T-cell (primary cell): ENCODE data around the gene TYMP. TPM values are rescaled to one million over a fixed set of nuclear protein-coding genes. Genes with fewer than 3 reads are reported as not detected.

Source experiments
- ATAC-seq, 4 experiments: fragments of 200-7000 bp in 3 of 4; fragments of 150-1000 bp in 1 of 4; cut with Tn5 transposase; replicated peaks in 1 of 4; 1 replicate in 3 of 4; 2 replicates in 1 of 4; pipeline ENCODE4 v1.10.0; 2021; ENCODE audit warnings: moderate library complexity in 3 of 4, mild to moderate bottlenecking in 2 of 4, moderate number of reproducible peaks in 1 of 4
- CTCF ChIA-PET, 2 donors: fragments of 300-600 bp; sonication (Branson Sonifier 250); formaldehyde crosslinking; loops; one replicate each; lab custom pipeline; 2022; ENCODE audit warnings: antibody characterized with exemption in 2 of 2; lab: Charles Lee
- POLR2A ChIA-PET, 2 donors: fragments of 300-600 bp; sonication (Branson Sonifier 250); formaldehyde crosslinking; loops; one replicate each; lab custom pipeline; 2022; ENCODE audit warnings: antibody characterized with exemption in 2 of 2; lab: Charles Lee
- DNase-seq, 35 experiments: peaks; one replicate each; pipeline versions ENCODE4 v3.0.0 to v3.0.0-alpha.2; 2013 to 2023
- H3K27ac ChIP-seq: one replicate; pipeline ENCODE4 v1.5.1; 2013; ENCODE audit warnings: low read length
- H3K27me3 ChIP-seq, 2 experiments: replicated peaks in 1 of 2; 1 replicate in 1 of 2; 2 replicates in 1 of 2; pipeline versions ENCODE4 v1.6.1 to v1.7.0; 2013; ENCODE audit warnings: low read length in 1 of 2, mixed read lengths in 1 of 2; ENCODE audit not compliant: control insufficient read depth in 2 of 2, insufficient read depth in 2 of 2; ENCODE audit errors: extremely low read depth in 1 of 2
- H3K36me3 ChIP-seq, 2 donors: 1 replicate in 1 of 2; 2 replicates in 1 of 2; pipeline versions ENCODE4 v1.6.1 to v1.7.0; 2013; ENCODE audit warnings: low read length in 1 of 2; ENCODE audit not compliant: control insufficient read depth in 2 of 2, insufficient read depth in 1 of 2; ENCODE audit errors: extremely low read depth in 1 of 2
- H3K4me1 ChIP-seq, 2 experiments: 1 replicate in 1 of 2; 2 replicates in 1 of 2; pipeline versions ENCODE4 v1.6.1 to v1.7.0; 2013; ENCODE audit warnings: low read length in 2 of 2, mixed read lengths in 1 of 2; ENCODE audit not compliant: insufficient read depth in 2 of 2, control insufficient read depth in 1 of 2; ENCODE audit errors: extremely low read depth in 1 of 2
- H3K4me3 ChIP-seq, 2 donors: 1 replicate in 1 of 2; 2 replicates in 1 of 2; pipeline versions ENCODE4 v1.5.1 to v1.7.0; 2013; ENCODE audit warnings: mild to moderate bottlenecking in 2 of 2, low read length in 1 of 2, moderate library complexity in 1 of 2; ENCODE audit not compliant: control insufficient read depth in 1 of 2; ENCODE audit errors: extremely low read depth in 1 of 2
- H3K9me3 ChIP-seq: 2 replicates; pipeline ENCODE4 v1.7.0; 2013
- H3K27ac Mint-ChIP-seq, 2 donors: one replicate each; pipeline ENCODE4 v1.8.0; 2020 to 2021; ENCODE audit warnings: mild to moderate bottlenecking in 2 of 2, mixed read lengths in 2 of 2
- H3K27me3 Mint-ChIP-seq, 2 donors: one replicate each; pipeline ENCODE4 v1.8.0; 2021 to 2022; ENCODE audit warnings: mixed read lengths in 2 of 2
- H3K36me3 Mint-ChIP-seq: one replicate; pipeline ENCODE4 v1.8.0; 2021; ENCODE audit warnings: mixed read lengths
- H3K4me1 Mint-ChIP-seq, 3 donors: one replicate each; pipeline ENCODE4 v1.8.0; 2020 to 2022; ENCODE audit warnings: mixed read lengths in 3 of 3, mild to moderate bottlenecking in 1 of 3
- H3K4me3 Mint-ChIP-seq, 3 donors: one replicate each; pipeline ENCODE4 v1.8.0; 2020 to 2022; ENCODE audit warnings: mild to moderate bottlenecking in 3 of 3, mixed read lengths in 3 of 3, moderate library complexity in 3 of 3
- H3K9me3 Mint-ChIP-seq, 3 donors: one replicate each; pipeline ENCODE4 v1.8.0; 2020 to 2022; ENCODE audit warnings: mixed read lengths in 3 of 3
- WGBS: methylation state at CpG from one replicate; pipeline ENCODE4 v1.1.5; 2013; ENCODE audit warnings: missing lambda C conversion rate; ENCODE audit not compliant: insufficient coverage; 5-methylcytosine and 5-hydroxymethylcytosine counted together
- total RNA-seq, 35 experiments: library from RNA in 6 of 35; stranded (reverse) in 6 of 35; fragments of 120-200 nt in 1 of 35; gene quantifications; one replicate each; pipeline versions ENCODE4 v1.2.1 to v1.2.4 and lab custom pipeline; 2013 to 2026

The TYMP gene
- total RNA-seq, 5 donors from 2014 or later (not counting 1 experiment from before 2014, with no cell fraction given), result 11.6 to 29.1 (median 14.9) TPM

DNA sequence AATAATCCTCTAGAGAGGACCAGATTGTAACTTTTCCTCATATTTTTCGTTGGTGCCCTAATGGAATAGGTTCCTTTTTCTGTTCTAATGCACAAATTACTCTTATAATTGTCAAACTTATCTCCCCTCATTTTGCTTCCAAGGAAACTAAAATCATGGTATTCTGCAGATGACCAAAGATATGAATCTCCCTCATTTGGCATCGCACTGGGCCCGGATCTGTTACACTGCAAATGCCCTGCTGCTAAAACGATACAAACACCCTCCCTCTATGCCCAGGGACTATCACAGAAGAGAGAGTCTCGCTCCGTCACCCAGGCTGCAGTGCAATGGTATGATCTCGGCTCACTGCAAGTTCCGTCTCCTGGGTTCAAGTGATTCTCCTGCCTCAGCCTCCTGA is 23.5 kb upstream of the TYMP start:
- Mint-ChIP-seq H3K4me1 (peaks cover 18 to 22% (median 19%) of the 10 kb centered on the region in 3 donors), H3K36me3 (peaks cover 3% of the 10 kb centered on the region), H3K27me3 (no peaks in the 10 kb centered on the region), H3K4me3 (no peak overlapping the region), H3K9me3 (no peaks in the 10 kb centered on the region), H3K27ac (no peak overlapping the region)
- Histone ChIP-seq H3K27ac (no peak overlapping the region), H3K4me1 (peaks cover 0 to 26% of the 10 kb centered on the region in 2 experiments), H3K9me3 (no peaks in the 10 kb centered on the region), H3K27me3 (no peaks in the 10 kb centered on the region), H3K36me3 (no peaks in the 10 kb centered on the region), H3K4me3 (no peak overlapping the region)
- ChIA-PET CTCF (no interaction called here), POLR2A (interaction anchor here in 1 of 2 donors (0.6 kb wide), 1 partner anchor 330 kb away, joined by 16 read pairs; no protein-coding TSS in a partner anchor)
- DNase-seq (no peak), ATAC-seq (no peak)
- 71% methylated on average over 4 of the region's 8 CpGs for WGBS

DNA sequence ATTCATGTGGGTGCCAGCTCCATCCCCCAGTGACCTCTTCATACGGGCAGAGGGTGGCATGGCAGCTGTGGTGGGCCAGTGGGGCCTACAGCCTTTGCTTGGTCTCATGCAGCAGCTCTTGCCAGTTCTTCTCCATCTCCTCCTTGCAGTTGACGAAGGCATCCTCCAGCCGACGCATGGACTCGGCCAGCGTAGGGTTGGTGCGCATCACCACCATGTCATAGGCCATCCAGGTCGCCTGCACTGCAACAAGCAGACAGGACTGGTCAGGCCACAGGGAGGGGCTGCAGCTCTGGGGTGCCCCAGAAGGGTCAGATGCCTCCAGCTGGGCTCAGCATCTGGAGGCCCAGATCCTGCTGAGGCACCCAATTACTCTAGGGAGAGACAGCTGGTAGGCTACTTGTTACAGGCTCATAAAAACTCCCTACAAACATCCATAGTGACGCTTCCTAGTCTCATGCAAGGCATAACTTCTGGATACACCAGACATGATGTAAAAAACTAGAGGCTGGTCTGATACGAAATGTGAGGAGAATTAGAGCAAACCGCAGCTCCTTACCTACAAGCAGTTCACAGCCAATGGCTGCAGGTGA is 21.4 kb upstream of the TYMP start:
- Mint-ChIP-seq H3K27me3 (no peaks in the 10 kb centered on the region), H3K4me3 (peak overlapping the region; percentile 10 to 36 (median 16)), H3K36me3 (peaks cover 3% of the 10 kb centered on the region), H3K27ac (no peak overlapping the region), H3K4me1 (peaks cover 19 to 27% (median 24%) of the 10 kb centered on the region in 3 donors), H3K9me3 (no peaks in the 10 kb centered on the region)
- ATAC-seq (no peak), DNase-seq (no peak)
- Histone ChIP-seq H3K27ac (no peak overlapping the region), H3K9me3 (no peaks in the 10 kb centered on the region), H3K4me1 (peaks cover 4 to 37% of the 10 kb centered on the region in 2 experiments), H3K27me3 (no peaks in the 10 kb centered on the region), H3K4me3 (no peak overlapping the region), H3K36me3 (no peaks in the 10 kb centered on the region)
- ChIA-PET POLR2A (no interaction called here), CTCF (interaction anchor here in 1 of 2 donors (0.9 to 1.2 kb wide), 3 partner anchors 9 to 43 kb away, joined by 3 read pairs; partner anchors contain the start of genes LMF2 and NCAPH2)
- WGBS, result 99% methylated on average over 10 of the region's 11 CpGs

DNA sequence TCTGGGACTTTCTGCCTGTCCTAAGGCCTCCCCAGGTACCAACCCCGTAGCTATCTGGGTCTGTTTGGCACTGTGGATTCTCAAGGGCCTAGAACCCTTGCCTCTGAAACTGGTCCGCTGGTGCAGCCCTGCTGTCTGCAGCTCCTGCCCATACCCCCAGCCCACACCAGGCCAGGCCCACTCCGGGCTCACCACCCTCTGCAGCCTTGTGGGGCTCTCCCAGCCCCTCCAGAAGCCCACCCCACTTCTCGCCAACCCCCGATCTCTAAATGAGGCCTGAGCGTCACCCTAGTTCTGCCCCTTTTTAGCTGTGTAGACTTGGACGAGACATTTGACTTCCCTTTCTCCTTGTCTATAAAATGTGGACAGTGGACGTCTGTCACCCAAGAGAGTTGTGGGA is 20.6 kb upstream of the TYMP start:
- H3K27ac Mint-ChIP-seq, result peak overlapping the region; percentile 82 to 87
- H3K4me1 Mint-ChIP-seq, result peaks cover 27 to 36% (median 32%) of the 10 kb centered on the region in 3 donors
- Histone ChIP-seq H3K4me3 (no peak overlapping the region), H3K27ac (no peak overlapping the region), H3K27me3 (no peaks in the 10 kb centered on the region), H3K9me3 (no peaks in the 10 kb centered on the region), H3K4me1 (peaks cover 4 to 45% of the 10 kb centered on the region in 2 experiments), H3K36me3 (no peaks in the 10 kb centered on the region)
- H3K36me3 Mint-ChIP-seq, result peaks cover 3% of the 10 kb centered on the region
- H3K9me3 Mint-ChIP-seq, result no peaks in the 10 kb centered on the region
- DNase-seq (no peak), ATAC-seq (no peak)
- no peaks in the 10 kb centered on the region for H3K27me3 Mint-ChIP-seq
- POLR2A ChIA-PET, result no interaction called here
- WGBS, result 98% methylated on average over 5 of the region's 8 CpGs
- H3K4me3 Mint-ChIP-seq, result peak overlapping the region; percentile 75 to 80 (median 79)
- CTCF ChIA-PET, result interaction anchor here in 1 of 2 donors (1.1 to 1.2 kb wide), 2 partner anchors 10 to 40 kb away, joined by 3 read pairs; no protein-coding TSS in a partner anchor

DNA sequence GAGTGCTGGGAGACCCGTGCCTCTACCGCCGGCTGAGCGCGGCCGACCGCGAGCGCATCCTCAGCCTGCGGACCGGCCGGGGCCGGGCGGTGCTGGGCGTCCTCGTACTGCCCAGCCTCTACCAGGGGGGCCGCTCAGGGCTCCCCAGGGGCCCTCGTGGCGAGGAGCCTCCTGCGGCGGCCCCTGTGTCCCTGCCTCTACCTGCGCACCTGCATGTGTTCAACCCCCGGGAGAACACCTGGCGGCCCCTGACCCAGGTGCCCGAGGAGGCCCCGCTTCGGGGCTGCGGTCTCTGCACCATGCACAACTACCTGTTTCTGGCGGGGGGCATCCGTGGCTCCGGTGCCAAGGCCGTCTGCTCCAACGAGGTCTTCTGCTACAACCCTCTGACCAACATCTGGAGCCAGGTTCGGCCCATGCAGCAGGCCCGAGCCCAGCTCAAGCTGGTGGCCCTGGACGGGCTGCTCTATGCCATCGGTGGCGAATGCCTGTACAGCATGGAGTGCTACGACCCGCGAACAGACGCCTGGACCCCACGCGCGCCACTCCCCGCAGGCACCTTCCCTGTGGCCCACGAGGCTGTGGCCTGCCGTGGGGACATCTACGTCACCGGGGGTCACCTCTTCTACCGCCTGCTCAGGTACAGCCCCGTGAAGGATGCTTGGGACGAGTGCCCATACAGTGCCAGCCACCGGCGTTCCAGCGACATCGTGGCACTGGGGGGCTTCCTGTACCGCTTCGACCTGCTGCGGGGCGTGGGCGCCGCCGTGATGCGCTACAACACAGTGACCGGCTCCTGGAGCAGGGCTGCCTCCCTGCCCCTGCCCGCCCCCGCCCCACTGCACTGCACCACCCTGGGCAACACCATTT is 19.3 kb upstream of the TYMP start:
- Mint-ChIP-seq H3K4me3 (peak overlapping the region; percentile 75 to 82 (median 80)), H3K9me3 (no peaks in the 10 kb centered on the region), H3K27me3 (no peaks in the 10 kb centered on the region), H3K27ac (peak overlapping the region; percentile 86 to 90), H3K4me1 (peaks cover 38 to 48% (median 44%) of the 10 kb centered on the region in 3 donors), H3K36me3 (peaks cover 3% of the 10 kb centered on the region)
- Histone ChIP-seq H3K4me1 (peaks cover 6 to 58% of the 10 kb centered on the region in 2 experiments), H3K27ac (peak overlapping the region; percentile 54), H3K36me3 (no peaks in the 10 kb centered on the region), H3K9me3 (no peaks in the 10 kb centered on the region), H3K4me3 (peak overlapping the region; percentile 35 to 60), H3K27me3 (no peaks in the 10 kb centered on the region)
- peak; percentile 8 to 22 (median 20) for ATAC-seq
- no peak for DNase-seq
- ChIA-PET CTCF (interaction anchor here in 1 of 2 donors (0.6 to 2.2 kb wide), 6 partner anchors 9 to 72 kb away, joined by 3 to 9 read pairs (median 7); partner anchors contain the start of genes ADM2 and SCO2), POLR2A (interaction anchor here (0.8 to 1.2 kb wide), 2 partner anchors 10 kb away, joined by 6 to 12 read pairs; no protein-coding TSS in a partner anchor)
- 49% methylated on average over 62 of the region's 68 CpGs for WGBS

- Histone ChIP-seq H3K9me3 (no peaks in the 10 kb centered on the region), H3K4me3 (peak overlapping the region; percentile 35 to 60), H3K27ac (peak overlapping the region; percentile 80), H3K36me3 (no peaks in the 10 kb centered on the region), H3K4me1 (peaks cover 6 to 63% of the 10 kb centered on the region in 2 experiments), H3K27me3 (no peaks in the 10 kb centered on the region)
- DNase-seq (peak in 31 of 35 experiments; percentile 42 to 73 (median 57)), ATAC-seq (peak; percentile 70 to 79 (median 76))
- CTCF ChIA-PET, result interaction anchor here in 1 of 2 donors (0.6 to 2.2 kb wide), 7 partner anchors 8 to 333 kb away, joined by 3 to 9 read pairs (median 7); partner anchors contain the start of genes ADM2 and SCO2
- Mint-ChIP-seq H3K27me3 (no peaks in the 10 kb centered on the region), H3K4me3 (peak overlapping the region; percentile 52 to 69 (median 62)), H3K36me3 (peaks cover 3% of the 10 kb centered on the region), H3K27ac (peak overlapping the region; percentile 79 to 90), H3K9me3 (no peaks in the 10 kb centered on the region), H3K4me1 (peaks cover 38 to 48% (median 44%) of the 10 kb centered on the region in 3 donors)
- WGBS, result 7% methylated on average over 40 of the region's 56 CpGs
- POLR2A ChIA-PET, result interaction anchor here (0.6 to 1.2 kb wide), 3 partner anchors 9 to 14 kb away, joined by 3 to 12 read pairs (median 4); partner anchors contain the start of gene SYCE3 (in 1 of the 2)
These were observed 18.5 kb upstream of the TYMP start for GRCh38 chr22:50548040-50548920.
